ENCODE data around the gene NPDC1. TPM values are rescaled to one million over a fixed set of nuclear protein-coding genes. Genes with fewer than 3 reads are reported as not detected.

The NPDC1 gene
- total RNA-seq, 2 donors from 2014 or later: 49.7 to 57.8 TPM

DNA sequence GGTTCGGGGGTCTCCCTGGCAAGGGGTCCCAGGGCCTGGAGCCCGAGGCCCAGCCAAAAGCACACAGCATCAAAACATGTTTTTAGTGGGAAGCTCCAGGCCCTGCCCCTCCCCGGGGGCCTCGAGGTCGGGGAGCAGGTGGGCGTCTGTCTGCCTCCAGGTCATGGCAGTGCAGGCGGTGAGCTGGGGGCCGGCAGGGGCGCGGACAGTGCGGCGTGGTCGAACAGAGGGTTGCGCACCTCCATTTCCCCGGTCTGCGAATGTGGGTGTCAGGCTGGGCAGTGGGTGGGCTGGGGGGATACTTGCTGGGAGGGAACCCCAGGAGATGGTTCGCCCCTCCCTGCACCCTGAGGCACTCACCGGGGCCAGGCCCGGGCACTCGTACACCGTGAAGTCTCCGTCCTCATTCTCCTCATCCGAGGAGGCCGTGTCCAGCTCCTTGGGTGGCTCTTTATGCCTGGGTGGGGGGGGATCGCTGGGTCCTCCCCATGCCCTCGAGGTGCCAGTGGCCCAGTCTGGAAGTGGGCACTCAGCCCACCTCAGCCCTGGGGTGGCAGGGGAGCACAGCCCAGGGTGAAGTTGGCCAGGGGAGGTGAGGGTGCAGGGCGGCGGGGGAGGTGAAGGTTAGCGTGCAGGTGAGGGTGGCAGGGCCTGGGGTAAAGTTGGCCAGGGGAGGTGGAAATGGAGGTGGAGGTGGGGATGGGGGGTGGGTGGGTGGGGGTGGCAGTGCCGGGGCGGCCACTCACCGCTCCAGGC is 6.2 kb downstream of the NPDC1 start:
- Histone ChIP-seq H3K9me3 (no peaks in the 10 kb centered on the region), H3K27ac (no peak overlapping the region), H3K4me3 (no peak overlapping the region), H3K4me1 (peaks cover 0 to 36% of the 10 kb centered on the region in 2 donors), H3K36me3 (peaks cover 23% of the 10 kb centered on the region), H3K27me3 (no peaks in the 10 kb centered on the region)
- TF ChIP-seq, protein P1, sequence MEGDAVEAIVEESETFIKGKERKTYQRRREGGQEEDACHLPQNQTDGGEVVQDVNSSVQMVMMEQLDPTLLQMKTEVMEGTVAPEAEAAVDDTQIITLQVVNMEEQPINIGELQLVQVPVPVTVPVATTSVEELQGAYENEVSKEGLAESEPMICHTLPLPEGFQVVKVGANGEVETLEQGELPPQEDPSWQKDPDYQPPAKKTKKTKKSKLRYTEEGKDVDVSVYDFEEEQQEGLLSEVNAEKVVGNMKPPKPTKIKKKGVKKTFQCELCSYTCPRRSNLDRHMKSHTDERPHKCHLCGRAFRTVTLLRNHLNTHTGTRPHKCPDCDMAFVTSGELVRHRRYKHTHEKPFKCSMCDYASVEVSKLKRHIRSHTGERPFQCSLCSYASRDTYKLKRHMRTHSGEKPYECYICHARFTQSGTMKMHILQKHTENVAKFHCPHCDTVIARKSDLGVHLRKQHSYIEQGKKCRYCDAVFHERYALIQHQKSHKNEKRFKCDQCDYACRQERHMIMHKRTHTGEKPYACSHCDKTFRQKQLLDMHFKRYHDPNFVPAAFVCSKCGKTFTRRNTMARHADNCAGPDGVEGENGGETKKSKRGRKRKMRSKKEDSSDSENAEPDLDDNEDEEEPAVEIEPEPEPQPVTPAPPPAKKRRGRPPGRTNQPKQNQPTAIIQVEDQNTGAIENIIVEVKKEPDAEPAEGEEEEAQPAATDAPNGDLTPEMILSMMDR (IDR thresholded peaks at IDR 0.05): no peak
- no peak for DNase-seq (ENCODE audit: low spot score)

GRCh38 chr9:137038916-137039315 is 7.1 kb downstream of the NPDC1 start:
- DNase-seq (ENCODE audit: low spot score): no peak
- H3K4me1 ChIP-seq: peaks cover 0 to 33% of the 10 kb centered on the region in 2 donors
- peaks cover 23% of the 10 kb centered on the region for H3K36me3 ChIP-seq
- H3K4me3 ChIP-seq: no peak overlapping the region
- no peaks in the 10 kb centered on the region for H3K27me3 ChIP-seq
- H3K27ac ChIP-seq: no peak overlapping the region
- no peaks in the 10 kb centered on the region for H3K9me3 ChIP-seq
- TF ChIP-seq, protein P1 (IDR thresholded peaks at IDR 0.05): no peak

DNA sequence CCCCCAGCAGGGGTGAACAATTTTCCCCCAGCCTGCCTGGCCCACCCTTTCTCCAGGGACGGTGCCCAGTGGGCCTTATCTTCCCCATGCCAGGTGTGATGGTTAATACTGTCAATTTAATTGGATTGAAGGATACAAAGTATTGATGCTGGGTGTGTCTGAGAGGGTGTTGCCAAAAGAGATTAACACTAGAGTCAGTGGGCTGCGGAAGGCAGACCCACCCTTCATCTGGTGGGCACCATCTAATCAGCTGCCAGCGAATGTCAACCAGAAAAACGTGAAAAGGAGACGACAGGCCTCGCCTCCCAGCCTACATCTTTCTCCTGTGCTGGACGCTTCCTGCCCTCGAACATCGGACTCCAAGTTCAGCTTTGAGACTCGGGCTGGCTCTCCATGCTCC is 8.5 kb downstream of the NPDC1 start:
- TF ChIP-seq, protein P1 (IDR thresholded peaks at IDR 0.05): no peak
- peaks cover 23% of the 10 kb centered on the region for H3K36me3 ChIP-seq
- H3K9me3 ChIP-seq: no peaks in the 10 kb centered on the region
- no peak for DNase-seq (ENCODE audit: low spot score)
- peaks cover 0 to 23% of the 10 kb centered on the region in 2 donors for H3K4me1 ChIP-seq
- no peaks in the 10 kb centered on the region for H3K27me3 ChIP-seq
- H3K4me3 ChIP-seq: no peak overlapping the region
- H3K27ac ChIP-seq: no peak overlapping the region

DNA sequence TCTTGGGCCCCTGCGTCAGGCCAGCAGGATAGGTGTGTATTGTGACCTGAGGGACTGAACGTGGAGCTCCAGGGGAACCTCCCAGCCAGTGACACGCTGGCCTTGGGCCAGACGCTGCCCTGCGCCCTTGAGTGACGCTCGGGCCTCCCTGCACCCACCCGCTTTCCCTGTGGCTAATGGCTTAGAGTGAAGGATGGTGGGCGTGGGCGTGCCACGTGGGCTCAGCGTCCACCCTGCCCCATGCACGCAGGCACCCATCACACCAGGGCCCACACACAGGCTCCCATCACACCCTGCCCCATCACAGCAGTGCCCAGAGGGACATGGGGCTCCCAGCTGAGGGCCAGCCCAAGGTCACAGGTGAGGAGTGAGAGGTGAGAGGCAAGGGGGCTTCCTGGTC is 8.9 kb downstream of the NPDC1 start:
- Histone ChIP-seq H3K9me3 (no peaks in the 10 kb centered on the region), H3K27ac (no peak overlapping the region), H3K27me3 (no peaks in the 10 kb centered on the region), H3K4me3 (no peak overlapping the region), H3K36me3 (peaks cover 23% of the 10 kb centered on the region), H3K4me1 (peaks cover 0 to 21% of the 10 kb centered on the region in 2 donors)
- TF ChIP-seq, protein P1 (IDR thresholded peaks at IDR 0.05): no peak
- DNase-seq (ENCODE audit: low spot score): no peak

GRCh38 chr9:137035937-137036336 is 10.0 kb downstream of the NPDC1 start:
- no peak for DNase-seq (ENCODE audit: low spot score)
- peaks cover 23% of the 10 kb centered on the region for H3K36me3 ChIP-seq
- no peak overlapping the region for H3K4me3 ChIP-seq
- no peaks in the 10 kb centered on the region for H3K27me3 ChIP-seq
- no peaks in the 10 kb centered on the region for H3K9me3 ChIP-seq
- H3K4me1 ChIP-seq: peaks cover 0 to 14% of the 10 kb centered on the region in 2 donors
- TF ChIP-seq, protein P1 (IDR thresholded peaks at IDR 0.05): no peak
- H3K27ac ChIP-seq: no peak overlapping the region

- H3K4me3 ChIP-seq: no peak overlapping the region
- H3K9me3 ChIP-seq: no peaks in the 10 kb centered on the region
- no peak for DNase-seq (ENCODE audit: low spot score)
- TF ChIP-seq, protein P1 (IDR thresholded peaks at IDR 0.05): peak; percentile 12 to 24
- H3K36me3 ChIP-seq: peaks cover 19% of the 10 kb centered on the region
- H3K4me1 ChIP-seq: peaks cover 0 to 14% of the 10 kb centered on the region in 2 donors
- H3K27ac ChIP-seq: no peak overlapping the region
- H3K27me3 ChIP-seq: no peaks in the 10 kb centered on the region
Observed at GRCh38 chr9:137035507-137035834, 10.5 kb downstream of the NPDC1 start.

Data from right atrium auricular region (tissue), 2 donors.